ENCODE results near the gene HDAC9. TPM values are rescaled to one million over a fixed set of nuclear protein-coding genes. Genes with fewer than 3 reads are reported as not detected.

HDAC9 gene
- total RNA-seq, 1 experiment from 2014 or later = 7.7 TPM

DNA sequence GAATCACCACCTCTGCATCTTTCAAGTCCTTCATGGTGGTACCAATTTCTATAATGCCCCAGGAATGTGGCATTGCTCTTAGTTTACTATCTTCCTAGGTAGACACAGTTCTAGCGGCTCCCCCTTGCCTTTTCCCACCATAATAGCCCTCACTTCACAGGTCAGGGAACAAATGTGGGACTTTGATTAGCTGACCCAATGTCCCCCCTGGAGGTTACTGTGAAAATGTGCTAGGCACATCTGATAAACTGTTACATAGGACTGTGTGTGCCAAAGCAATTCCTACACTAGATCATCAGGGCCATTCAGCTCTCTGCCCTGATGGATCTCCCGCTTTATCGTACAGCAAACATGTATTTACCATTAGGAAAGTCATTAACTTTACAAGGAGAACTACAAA, 527.9 kb downstream of the HDAC9 start:
- Histone ChIP-seq H3K79me1 (ENCODE audit: insufficient read depth, low read depth, low read length, poor library complexity, severe bottlenecking) (no peaks in the 10 kb centered on the region), H2AFZ (ENCODE audit: low read length) (no peak overlapping the region), H3K14ac (ENCODE audit: insufficient read depth, low read length) (no peak overlapping the region), H3K56ac (ENCODE audit: insufficient read length, low read depth, low read length) (no peak overlapping the region), H2BK15ac (ENCODE audit: low read depth, low read length) (no peak overlapping the region), H3K79me2 (ENCODE audit: insufficient read depth, low read length) (no peaks in the 10 kb centered on the region), H4K91ac (ENCODE audit: insufficient read length, low read depth, low read length) (no peak overlapping the region), H2BK5ac (ENCODE audit: insufficient read length, low read length) (no peak overlapping the region), H3K4me2 (ENCODE audit: insufficient read depth, insufficient read length, low read length) (no peak overlapping the region), H3K4me1 (ENCODE audit: insufficient read depth, low read length) (no peaks in the 10 kb centered on the region), H4K5ac (ENCODE audit: insufficient read length, low read depth, low read length) (no peak overlapping the region), H2BK120ac (ENCODE audit: low read depth, low read length, poor library complexity, severe bottlenecking) (no peak overlapping the region), H3K4ac (ENCODE audit: low read depth, low read length) (no peak overlapping the region), H3K23me2 (ENCODE audit: insufficient read length, low read depth, low read length, poor library complexity, severe bottlenecking) (no peaks in the 10 kb centered on the region), H3K9me3 (ENCODE audit: control insufficient read depth, low read depth, low read length) (no peaks in the 10 kb centered on the region), H3K18ac (ENCODE audit: insufficient read length, low read depth, low read length) (no peak overlapping the region), H2BK12ac (ENCODE audit: insufficient read length, low read depth, low read length) (no peak overlapping the region), H3T11ph (ENCODE audit: low read length) (no peak overlapping the region), H4K8ac (replicated peaks; ENCODE audit: insufficient read length, low read depth, low read length) (no peak overlapping the region), H2AK5ac (ENCODE audit: insufficient read length, low read length) (no peak overlapping the region), H3K9ac (ENCODE audit: extremely low read depth, insufficient read length, low read length) (no peak overlapping the region), H3K27me3 (ENCODE audit: insufficient read depth, low read length) (no peaks in the 10 kb centered on the region), H2BK20ac (ENCODE audit: low read depth, low read length, poor library complexity, severe bottlenecking) (no peak overlapping the region), H3K23ac (ENCODE audit: insufficient read length, low read depth, low read length) (no peak overlapping the region), H4K20me1 (ENCODE audit: control insufficient read depth, insufficient read depth, insufficient read length) (no peaks in the 10 kb centered on the region), H3K27ac (ENCODE audit: insufficient read length, low read depth, low read length) (no peak overlapping the region)
- WGBS (ENCODE audit: extremely low coverage, insufficient read length, low lambda C conversion rate) = no CpG with 5 or more reads among the region's 3 CpGs
- H3K4me1 Mint-ChIP-seq = peaks cover 8 to 14% of the 10 kb centered on the region in 2 experiments
- TF ChIP-seq, protein P1, sequence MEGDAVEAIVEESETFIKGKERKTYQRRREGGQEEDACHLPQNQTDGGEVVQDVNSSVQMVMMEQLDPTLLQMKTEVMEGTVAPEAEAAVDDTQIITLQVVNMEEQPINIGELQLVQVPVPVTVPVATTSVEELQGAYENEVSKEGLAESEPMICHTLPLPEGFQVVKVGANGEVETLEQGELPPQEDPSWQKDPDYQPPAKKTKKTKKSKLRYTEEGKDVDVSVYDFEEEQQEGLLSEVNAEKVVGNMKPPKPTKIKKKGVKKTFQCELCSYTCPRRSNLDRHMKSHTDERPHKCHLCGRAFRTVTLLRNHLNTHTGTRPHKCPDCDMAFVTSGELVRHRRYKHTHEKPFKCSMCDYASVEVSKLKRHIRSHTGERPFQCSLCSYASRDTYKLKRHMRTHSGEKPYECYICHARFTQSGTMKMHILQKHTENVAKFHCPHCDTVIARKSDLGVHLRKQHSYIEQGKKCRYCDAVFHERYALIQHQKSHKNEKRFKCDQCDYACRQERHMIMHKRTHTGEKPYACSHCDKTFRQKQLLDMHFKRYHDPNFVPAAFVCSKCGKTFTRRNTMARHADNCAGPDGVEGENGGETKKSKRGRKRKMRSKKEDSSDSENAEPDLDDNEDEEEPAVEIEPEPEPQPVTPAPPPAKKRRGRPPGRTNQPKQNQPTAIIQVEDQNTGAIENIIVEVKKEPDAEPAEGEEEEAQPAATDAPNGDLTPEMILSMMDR (conservative IDR thresholded peaks at IDR 0.05) = no peak
- H3K9me3 Mint-ChIP-seq = no peaks in the 10 kb centered on the region
- H3K27ac Mint-ChIP-seq = no peak overlapping the region; a peak in 1 of 7 replicates
- no peaks in the 10 kb centered on the region for H3K27me3 Mint-ChIP-seq (ENCODE audit: low read depth)
- no peaks in the 10 kb centered on the region for H3K36me3 Mint-ChIP-seq (ENCODE audit: insufficient read depth in 1 of 3, low read depth in 3 of 3)
- no peak overlapping the region for H3K4me3 Mint-ChIP-seq
- no peak for DNase-seq

Data from H9 (cell line).